Heart right ventricle (tissue), 16 donors: ENCODE results near the gene SHISAL1. TPM values are rescaled to one million over a fixed set of nuclear protein-coding genes. Genes with fewer than 3 reads are reported as not detected.

ENCODE experiments used
- ATAC-seq, 8 donors: fragments of 200-7000 bp; cut with Tn5 transposase; one replicate each; pipeline ENCODE4 v1.9.1; 2020; ENCODE audit warnings: mild to moderate bottlenecking in 8 of 8, moderate library complexity in 8 of 8, moderate number of reproducible peaks in 1 of 8
- DNase-seq, 2 donors: peaks; one replicate each; pipeline ENCODE4 v3.0.0-alpha.2; 2020
- H3K27ac ChIP-seq, 10 donors: fragments of 200-600 bp; sonication (generic) in 2 of 10; one replicate each; pipeline versions ENCODE4 v1.5.0 to v1.8.0; 2020 to 2022; ENCODE audit warnings: mild to moderate bottlenecking in 3 of 10
- H3K27me3 ChIP-seq, 7 donors: fragments of 200-600 bp; one replicate each; pipeline ENCODE4 v1.8.0; 2021 to 2022; ENCODE audit warnings: mild to moderate bottlenecking in 2 of 7
- H3K36me3 ChIP-seq, 9 donors: fragments of 200-600 bp; sonication (generic) in 1 of 9; one replicate each; pipeline versions ENCODE4 v1.5.0 to v1.8.0; 2020 to 2022; ENCODE audit warnings: mild to moderate bottlenecking in 2 of 9
- H3K4me1 ChIP-seq, 9 donors: fragments of 200-600 bp; sonication (generic) in 1 of 9; one replicate each; pipeline versions ENCODE4 v1.5.0 to v1.8.0; 2020 to 2022; ENCODE audit warnings: mild to moderate bottlenecking in 4 of 9
- H3K4me3 ChIP-seq, 10 donors: fragments of 200-600 bp; sonication (generic) in 2 of 10; one replicate each; pipeline versions ENCODE4 v1.5.0 to v1.8.0; 2020 to 2022; ENCODE audit warnings: mild to moderate bottlenecking in 7 of 10, moderate library complexity in 2 of 10
- H3K9me3 ChIP-seq, 11 donors: fragments of 200-600 bp in 10 of 11; sonication (generic) in 2 of 11; one replicate each; pipeline versions ENCODE4 v1.5.0 to v1.8.0; 2013 to 2022; ENCODE audit warnings: mild to moderate bottlenecking in 2 of 11, control low read depth in 1 of 11, moderate library complexity in 1 of 11
- WGBS, 2 donors: extraction: QIAGEN DNeasy Blood & Tissue Kit; methylation state at CpG; one replicate each; pipeline ENCODE4 v1.1.7; 2013; ENCODE audit warnings: inconsistent platforms in 1 of 2; 5-methylcytosine and 5-hydroxymethylcytosine counted together
- intact Hi-C, 10 donors: fragments of 100-400 bp; cut with DNase I; formaldehyde crosslinking; loops; one replicate each; pipeline versions ENCODE4 v1.11.1 to v1.14.2; 2022
- polyA plus RNA-seq, 2 donors: library from polyadenylated mRNA; stranded (reverse); fragments of 200-250 nt; gene quantifications; one replicate each; pipeline ENCODE4 v1.2.3, GENCODE V29; 2013
- total RNA-seq, 10 donors: library from RNA; stranded (reverse); fragmentation: NEBNext Ultra II Directional in 3 of 10; extraction: Animal tissue kit (Norgen Biotek cat#: 25700) in 3 of 10; gene quantifications; one replicate each; pipeline versions ENCODE4 v1.2.1 to v1.2.4, GENCODE V29; 2021 to 2023
- TF ChIP-seq, protein P1 (sequence below), 9 donors: fragments of 200-600 bp; sonication (generic) in 2 of 9; IDR thresholded peaks; one replicate each; pipeline versions ENCODE4 v1.5.0 to v1.8.0; 2021 to 2022; ENCODE audit warnings: antibody characterized with exemption in 9 of 9, mild to moderate bottlenecking in 5 of 9, moderate library complexity in 1 of 9
- donor health status: Arrhythmogenic right ventricular cardiomyopathy.
- donor health status: ischemic (EF 13 %, LVEDD 7.1; RV severe dilation, severe dysfunction).
- donor health status: healthy with polysubstance abuse.
- donor health status: DM: no; HTN: yes; CAD: no.
- donor health status: DM: no; HTN: no; CAD: no.
- donor health status: ischemic (EF 25% LVEDD 6.9; RV normal size, moderate dysfunction).
- donor health status: ischemic (EF 25% LVEDD 5.7; RV mildly dilated, moderate dysfunction).
- donor health status: healthy.
- donor health status: DM: yes; HTN: yes; CAD: no.
- donor health status: Ischemic cardiomyopathy.
- donor health status: ischemic (EF 35%, LVEDD 5.7; RV mildly dilated, moderate dysfunction).
- donor health status: nonischemic (EF 11% LVEDD 7.7; RV severe dilation, severe dysfunction).
- donor health status: DM: yes; HTN: yes; CAD: no.
- donor health status: PGD.
- donor health status: ischemic (EF 29% LVEDD 5.4; RV normal size, mild dysfunction).
- donor health status: nonischemic (EF 23%, LVEDD 6.1; RV moderate dilation, normal function).

Gene SHISAL1
- total and polyA plus RNA-seq, 12 donors = 0.15 to 1.7 (median 0.63) TPM

DNA sequence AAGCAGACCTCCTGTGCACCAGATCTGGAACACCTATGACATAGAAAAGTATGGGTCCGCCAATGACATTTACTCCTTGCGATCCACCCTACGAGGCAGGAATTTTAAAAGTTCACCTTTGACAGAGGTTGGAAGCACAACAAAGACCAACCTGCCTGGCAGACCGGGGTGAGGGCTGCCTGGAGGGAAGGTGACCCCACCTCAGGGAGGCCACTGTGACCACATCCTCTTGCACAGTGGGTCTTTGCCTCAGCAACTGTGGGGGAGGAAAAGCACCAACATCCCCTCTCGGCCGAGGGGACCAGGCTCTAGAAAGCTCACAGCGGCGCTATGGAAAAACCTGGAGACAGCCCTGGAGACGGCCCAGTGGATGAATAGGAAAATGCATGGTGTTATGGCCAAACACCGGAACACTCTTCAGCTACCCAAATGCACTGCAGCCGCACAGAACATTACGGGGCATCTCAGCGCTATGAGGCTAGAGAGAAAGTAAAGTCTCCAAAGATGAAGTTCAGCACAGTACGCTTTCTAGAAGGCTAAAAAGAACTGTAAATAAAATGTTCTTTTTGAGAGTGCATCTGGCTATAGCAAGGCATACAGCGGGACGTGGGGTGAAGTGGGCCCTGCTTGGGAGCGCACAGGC is 1.8 kb upstream of the SHISAL1 start:
- Histone ChIP-seq H3K27me3 (no peaks in the 10 kb centered on the region), H3K4me3 (no peak overlapping the region), H3K27ac (no peak overlapping the region), H3K4me1 (peaks cover 0 to 6% (median 0%) of the 10 kb centered on the region in 9 donors), H3K9me3 (no peaks in the 10 kb centered on the region), H3K36me3 (no peaks in the 10 kb centered on the region)
- intact Hi-C loops = no loop called here
- TF ChIP-seq, protein P1, sequence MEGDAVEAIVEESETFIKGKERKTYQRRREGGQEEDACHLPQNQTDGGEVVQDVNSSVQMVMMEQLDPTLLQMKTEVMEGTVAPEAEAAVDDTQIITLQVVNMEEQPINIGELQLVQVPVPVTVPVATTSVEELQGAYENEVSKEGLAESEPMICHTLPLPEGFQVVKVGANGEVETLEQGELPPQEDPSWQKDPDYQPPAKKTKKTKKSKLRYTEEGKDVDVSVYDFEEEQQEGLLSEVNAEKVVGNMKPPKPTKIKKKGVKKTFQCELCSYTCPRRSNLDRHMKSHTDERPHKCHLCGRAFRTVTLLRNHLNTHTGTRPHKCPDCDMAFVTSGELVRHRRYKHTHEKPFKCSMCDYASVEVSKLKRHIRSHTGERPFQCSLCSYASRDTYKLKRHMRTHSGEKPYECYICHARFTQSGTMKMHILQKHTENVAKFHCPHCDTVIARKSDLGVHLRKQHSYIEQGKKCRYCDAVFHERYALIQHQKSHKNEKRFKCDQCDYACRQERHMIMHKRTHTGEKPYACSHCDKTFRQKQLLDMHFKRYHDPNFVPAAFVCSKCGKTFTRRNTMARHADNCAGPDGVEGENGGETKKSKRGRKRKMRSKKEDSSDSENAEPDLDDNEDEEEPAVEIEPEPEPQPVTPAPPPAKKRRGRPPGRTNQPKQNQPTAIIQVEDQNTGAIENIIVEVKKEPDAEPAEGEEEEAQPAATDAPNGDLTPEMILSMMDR (IDR thresholded peaks at IDR 0.05) = no peak
- WGBS, 2 donors = 74 to 76% methylated on average over 17 of the region's 17 CpGs
- ATAC-seq (no peak), DNase-seq (no peak)

- no peaks in the 10 kb centered on the region for H3K36me3 ChIP-seq
- intact Hi-C loops = no loop called here
- 75 to 83% methylated on average over 16 of the region's 16 CpGs for WGBS, 2 donors
- no peaks in the 10 kb centered on the region for H3K27me3 ChIP-seq
- ATAC-seq = no peak
- H3K4me1 ChIP-seq = peaks cover 0 to 10% (median 0%) of the 10 kb centered on the region in 9 donors
- TF ChIP-seq, protein P1 (IDR thresholded peaks at IDR 0.05) = no peak
- no peak overlapping the region for H3K4me3 ChIP-seq
- no peak overlapping the region for H3K27ac ChIP-seq
- no peak for DNase-seq
- H3K9me3 ChIP-seq = no peaks in the 10 kb centered on the region
Observed at GRCh38 chr22:44313385-44314006, 745 bp upstream of the SHISAL1 start.

- intact Hi-C loops = no loop called here
- Histone ChIP-seq H3K4me1 (peaks cover 2 to 26% (median 14%) of the 10 kb centered on the region in 9 donors), H3K9me3 (no peaks in the 10 kb centered on the region), H3K36me3 (no peaks in the 10 kb centered on the region), H3K4me3 (no peak overlapping the region), H3K27ac (no peak overlapping the region), H3K27me3 (no peaks in the 10 kb centered on the region)
- 24 to 28% methylated on average over 3 of the region's 3 CpGs for WGBS, 2 donors
- DNase-seq (no peak), ATAC-seq (no peak)
- TF ChIP-seq, protein P1 (IDR thresholded peaks at IDR 0.05) = no peak
Observed at GRCh38 chr22:44311855-44312170, 938 bp downstream of the SHISAL1 start.

- WGBS, 2 donors = 78 to 81% methylated on average over 10 of the region's 10 CpGs
- no peaks in the 10 kb centered on the region for H3K36me3 ChIP-seq
- TF ChIP-seq, protein P1 (IDR thresholded peaks at IDR 0.05) = no peak
- no peaks in the 10 kb centered on the region for H3K9me3 ChIP-seq
- intact Hi-C loops = no loop called here
- H3K4me3 ChIP-seq = no peak overlapping the region
- ATAC-seq (no peak), DNase-seq (no peak)
- no peak overlapping the region for H3K27ac ChIP-seq
- no peaks in the 10 kb centered on the region for H3K27me3 ChIP-seq
- H3K4me1 ChIP-seq = peaks cover 2 to 26% (median 14%) of the 10 kb centered on the region in 9 donors
Observed at GRCh38 chr22:44311104-44311854, 1.5 kb downstream of the SHISAL1 start.
